NCI-H1436 (cell line): ENCODE measurements around the gene TMEM53.
"Not testable (repeated sequence)": the region's sequence is repeated elsewhere in the genome, so short reads cannot be mapped to it uniquely, and the experiment has no call there.

ENCODE experiments used
- DNase-seq: peaks from one replicate; lab custom pipeline; 2025; lab: John Stamatoyannopoulos, UW

Gene TMEM53

GRCh38 chr1:44674113-44675000 is at the start of gene TMEM53, which contains the start of gene ARMH1:
TSS of gene TMEM53 (minus strand) at chr1:44674481. CDS start at chr1:44674391, 90 bp downstream.
TSS of gene ARMH1 (plus strand) at chr1:44674714. CDS start at chr1:44689698, 14,984 bp downstream.
- peak; percentile 99 for DNase-seq

- DNase-seq: no peak
Observed at GRCh38 chr1:44723496-44724295, 49.4 kb upstream of the TMEM53 start.

- no peak for DNase-seq
Observed at GRCh38 chr1:44723064-44723463, 48.8 kb upstream of the TMEM53 start.

- DNase-seq: peak; percentile 23
Observed at GRCh38 chr1:44721485-44722361, 47.4 kb upstream of the TMEM53 start.

GRCh38 chr1:44720281-44720680 is 46.0 kb upstream of the TMEM53 start:
- DNase-seq: no peak

- DNase-seq: no peak
Observed at GRCh38 chr1:44719318-44719717, 45.0 kb upstream of the TMEM53 start.

- DNase-seq: no peak
Observed at GRCh38 chr1:44718091-44718490, 43.8 kb upstream of the TMEM53 start.

- DNase-seq: no peak
Observed at GRCh38 chr1:44717653-44718052, 43.4 kb upstream of the TMEM53 start.

- no peak for DNase-seq
Observed at GRCh38 chr1:44717156-44717555, 42.9 kb upstream of the TMEM53 start.

GRCh38 chr1:44714944-44715571 is 40.8 kb upstream of the TMEM53 start:
- DNase-seq: peak; percentile 63

GRCh38 chr1:44714532-44714931 is 40.3 kb upstream of the TMEM53 start:
- DNase-seq: no peak

- DNase-seq: no peak
Observed at GRCh38 chr1:44713321-44713781, 39.1 kb upstream of the TMEM53 start.

- no peak for DNase-seq
Observed at GRCh38 chr1:44707959-44708831, 33.9 kb upstream of the TMEM53 start.

- no peak for DNase-seq
Observed at GRCh38 chr1:44707112-44707881, 33.0 kb upstream of the TMEM53 start.

GRCh38 chr1:44705938-44706337 is 31.7 kb upstream of the TMEM53 start:
- no peak for DNase-seq

- no peak for DNase-seq
Observed at GRCh38 chr1:44705470-44705869, 31.2 kb upstream of the TMEM53 start.

- no peak for DNase-seq
Observed at GRCh38 chr1:44701141-44701573, 26.9 kb upstream of the TMEM53 start.

- DNase-seq: no peak
Observed at GRCh38 chr1:44700573-44700972, 26.3 kb upstream of the TMEM53 start.

GRCh38 chr1:44699375-44699774 is 25.1 kb upstream of the TMEM53 start:
- DNase-seq: not testable (repeated sequence)
